HepG2 (cell line): Measurements from ENCODE around the gene ST3GAL2. TPM values are rescaled to one million over a fixed set of nuclear protein-coding genes. Genes with fewer than 3 reads are reported as not detected.

Experiments used
- ATRX ChIP-seq: sonication (generic); formaldehyde crosslinking; IDR thresholded peaks from 2 replicates; pipeline ENCODE4 v1.4.0; 2020; ENCODE audit warnings: missing genetic modification reagents, borderline replicate concordance
- HOXA7 ChIP-seq: sonication (generic); formaldehyde crosslinking; IDR thresholded peaks from 2 replicates; pipeline ENCODE4 v1.8.1; 2022; ENCODE audit warnings: mild to moderate bottlenecking, missing genetic modification reagents, moderate library complexity
- NFE2 ChIP-seq: sonication (generic); formaldehyde crosslinking; IDR thresholded peaks from 2 replicates; pipeline ENCODE4 v1.4.0; 2020; ENCODE audit warnings: missing genetic modification reagents
- NR2F1 ChIP-seq, 2 experiments: fragments of 450-650 bp in 1 of 2; formaldehyde crosslinking in 1 of 2; IDR thresholded peaks; 2 replicates each; pipeline versions ENCODE4 v1.5.0 to v1.6.1; 2016 to 2020; ENCODE audit warnings: mild to moderate bottlenecking in 1 of 2, missing compliant biosample characterization in 1 of 2, missing genetic modification reagents in 1 of 2, moderate library complexity in 1 of 2
- PHF5A ChIP-seq: IDR thresholded peaks from one replicate; pipeline ENCODE4 v1.6.1; 2018; ENCODE audit warnings: low read depth, missing genetic modification reagents; ENCODE audit not compliant: unreplicated experiment
- SKI ChIP-seq: fragments of 450-650 bp; IDR thresholded peaks from one replicate; pipeline ENCODE4 v1.6.1; 2018; ENCODE audit warnings: mild to moderate bottlenecking; ENCODE audit not compliant: partially characterized antibody
- SOX6 ChIP-seq, 2 experiments: fragments of 450-650 bp in 1 of 2; sonication (generic) in 1 of 2; formaldehyde crosslinking in 1 of 2; IDR thresholded peaks; 2 replicates each; pipeline versions ENCODE4 v1.4.0 to v1.6.1; 2017 to 2020; ENCODE audit warnings: antibody characterized with exemption in 1 of 2, mild to moderate bottlenecking in 1 of 2, missing genetic modification reagents in 1 of 2
- SUZ12 ChIP-seq: fragments of 150-350 bp; IDR thresholded peaks from 2 replicates; pipeline ENCODE4 v1.6.1; 2014; ENCODE audit warnings: low read depth, low read length
- ZFP36L1 ChIP-seq: sonication (generic); formaldehyde crosslinking; IDR thresholded peaks from 2 replicates; pipeline ENCODE4 v1.8.0; 2022; ENCODE audit warnings: mild to moderate bottlenecking, missing genetic modification reagents, moderate library complexity
- ZFP82 ChIP-seq: sonication (generic); formaldehyde crosslinking; IDR thresholded peaks from 2 replicates; pipeline ENCODE4 v1.5.1; 2020; ENCODE audit warnings: mild to moderate bottlenecking, missing genetic modification reagents, borderline replicate concordance
- ZFP90 ChIP-seq: sonication (generic); formaldehyde crosslinking; IDR thresholded peaks from 2 replicates; pipeline ENCODE4 v1.8.0; 2022; ENCODE audit warnings: missing genetic modification reagents, mild to moderate bottlenecking, inconsistent platforms, borderline replicate concordance
- ZNF101 ChIP-seq: sonication (generic); formaldehyde crosslinking; IDR thresholded peaks from 2 replicates; pipeline ENCODE4 v1.4.0; 2020; ENCODE audit warnings: mild to moderate bottlenecking, low read depth, missing genetic modification reagents, borderline replicate concordance
- ZNF225 ChIP-seq: sonication (generic); formaldehyde crosslinking; IDR thresholded peaks from 2 replicates; pipeline ENCODE4 v1.4.0; 2020; ENCODE audit warnings: mild to moderate bottlenecking, missing genetic modification reagents
- ZNF234 ChIP-seq: sonication (generic); formaldehyde crosslinking; conservative IDR thresholded peaks from 2 replicates; pipeline ENCODE4 v1.5.1; 2020; ENCODE audit warnings: mild to moderate bottlenecking, missing genetic modification reagents
- ZNF446 ChIP-seq: sonication (generic); formaldehyde crosslinking; IDR thresholded peaks from 2 replicates; pipeline ENCODE4 v1.5.0; 2020; ENCODE audit warnings: mild to moderate bottlenecking, missing genetic modification reagents
- ZNF451 ChIP-seq: sonication (generic); formaldehyde crosslinking; IDR thresholded peaks from 2 replicates; pipeline ENCODE4 v1.5.0; 2020; ENCODE audit warnings: mild to moderate bottlenecking, missing genetic modification reagents
- ZNF558 ChIP-seq: sonication (generic); formaldehyde crosslinking; IDR thresholded peaks from 2 replicates; pipeline ENCODE4 v1.9.0; 2022; ENCODE audit warnings: mild to moderate bottlenecking, missing genetic modification reagents, borderline replicate concordance
- ZNF607 ChIP-seq: sonication (generic); formaldehyde crosslinking; IDR thresholded peaks from 2 replicates; pipeline ENCODE4 v1.5.1; 2020; ENCODE audit warnings: missing genetic modification reagents, mild to moderate bottlenecking, borderline replicate concordance
- ZNF660 ChIP-seq: sonication (generic); formaldehyde crosslinking; IDR thresholded peaks from 2 replicates; pipeline ENCODE4 v1.5.1; 2020; ENCODE audit warnings: mild to moderate bottlenecking, low read depth, missing genetic modification reagents, borderline replicate concordance
- ZNF674 ChIP-seq: sonication (generic); formaldehyde crosslinking; IDR thresholded peaks from 2 replicates; pipeline ENCODE4 v1.5.0; 2020; ENCODE audit warnings: low read depth, mild to moderate bottlenecking, missing genetic modification reagents
- ZNF720 ChIP-seq: sonication (generic); formaldehyde crosslinking; IDR thresholded peaks from 2 replicates; pipeline ENCODE4 v1.4.0; 2020; ENCODE audit warnings: missing genetic modification reagents
- ZNF776 ChIP-seq: sonication (generic); formaldehyde crosslinking; IDR thresholded peaks from 2 replicates; pipeline ENCODE4 v1.4.0; 2020; ENCODE audit warnings: mild to moderate bottlenecking, missing genetic modification reagents
- ZNF781 ChIP-seq: sonication (generic); formaldehyde crosslinking; IDR thresholded peaks from 2 replicates; pipeline ENCODE4 v1.5.1; 2020; ENCODE audit warnings: borderline replicate concordance, mild to moderate bottlenecking, missing genetic modification reagents; ENCODE audit errors: not compliant biosample characterization
- polyA plus RNA-seq, 8 experiments: library from polyadenylated mRNA; depleted of rRNA in 3 of 8; stranded (reverse) in 7 of 8; unstranded in 1 of 8; fragments of >200 nt; fragmentation: Illumina TruSeq in 4 of 8; extraction: Trizol in 4 of 8; gene quantifications; 2 replicates each; pipeline versions ENCODE4 v1.2.1 to v1.2.3, GENCODE V29; 2011 to 2016; ENCODE audit warnings: low read depth in 4 of 8, missing spikeins in 1 of 8, mixed read lengths in 1 of 8; ENCODE audit not compliant: insufficient read depth in 1 of 8
- total RNA-seq, 5 experiments: library from RNA; depleted of rRNA; stranded (reverse); fragments of >200 nt; fragmentation: Illumina TruSeq; extraction: Trizol; gene quantifications; 2 replicates each; pipeline ENCODE4 v1.2.3, GENCODE V29; 2016; ENCODE audit warnings: low read depth in 1 of 5
- TF ChIP-seq, protein P1 (sequence below): sonication (generic); formaldehyde crosslinking; IDR thresholded peaks from 2 replicates; pipeline ENCODE4 v1.5.0; 2020; ENCODE audit warnings: missing genetic modification reagents, mild to moderate bottlenecking, borderline replicate concordance
- TF ChIP-seq, protein P2 (sequence below): sonication (generic); formaldehyde crosslinking; IDR thresholded peaks from 2 replicates; pipeline ENCODE4 v1.9.0; 2021; ENCODE audit warnings: missing genetic modification reagents, borderline replicate concordance
- TF ChIP-seq, protein P3 (sequence below): sonication (generic); formaldehyde crosslinking; IDR thresholded peaks from 2 replicates; pipeline ENCODE4 v1.8.1; 2023; ENCODE audit warnings: missing genetic modification reagents, inconsistent platforms, borderline replicate concordance

The ST3GAL2 gene
- total and polyA plus RNA-seq, 2 of the 13 experiments (the other 11 are each of a cell fraction or from before 2014, with no cell fraction given), result 16.3 to 24.9 TPM

DNA sequence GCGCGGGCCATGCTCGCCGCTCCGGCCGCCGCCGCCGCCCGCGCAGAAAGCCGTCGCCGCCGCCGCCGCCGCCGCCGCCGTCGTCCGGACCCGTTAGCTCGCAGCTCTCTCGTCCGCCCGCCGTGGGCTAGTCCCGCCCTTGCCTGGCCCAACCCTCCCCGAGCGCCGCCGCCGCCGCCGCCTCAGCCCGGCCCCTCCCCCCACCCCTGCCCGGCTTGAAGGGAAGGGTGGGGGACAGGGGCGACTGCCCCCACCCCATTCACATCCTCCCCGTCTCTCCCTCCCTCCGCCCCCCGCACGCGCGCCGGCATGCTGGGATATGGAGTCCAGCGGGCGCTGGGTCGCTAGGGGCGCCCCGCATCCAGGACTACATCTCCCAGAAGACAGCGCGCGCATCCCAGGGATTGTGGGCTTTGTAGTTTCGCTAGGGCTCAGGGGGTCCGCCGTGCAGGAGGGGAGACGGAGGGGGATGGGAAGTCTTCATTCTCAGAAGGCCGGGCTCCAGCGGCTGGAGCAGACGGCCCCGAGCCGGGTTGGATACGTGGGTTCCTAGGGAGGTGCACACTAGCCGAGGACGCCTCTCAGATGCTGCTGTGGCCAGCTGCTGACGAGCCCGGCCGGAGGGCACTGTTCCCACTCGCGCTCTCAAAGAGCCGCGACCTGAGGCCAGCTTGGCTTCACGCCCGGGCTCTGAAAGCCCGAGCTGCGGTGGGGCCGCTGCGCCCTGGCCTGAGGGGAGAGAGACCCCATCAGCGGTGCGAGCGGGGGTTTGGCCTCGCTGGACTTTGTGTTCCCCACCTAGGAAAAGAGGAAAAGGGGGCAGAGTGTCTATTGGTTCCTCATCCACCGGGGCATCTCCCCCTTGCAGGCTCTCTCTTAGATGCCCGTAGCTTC lies at the start of gene ST3GAL2 (continued):
- peak; percentile 9; the same call in 1 of the 2 replicates for TF ChIP-seq ZNF446 (CRISPR knock-in tag)
- TF ChIP-seq ZFP82 (CRISPR knock-in tag), result no peak
- TF ChIP-seq ZFP36L1 (CRISPR knock-in tag), result peak; percentile 80; the same call in 1 of the 2 replicates
- TF ChIP-seq NR2F1 (CRISPR knock-in tag; IDR thresholded peaks at IDR 0.05), result peak; percentile 18 to 52; a peak in 1 of 4 replicates
- TF ChIP-seq, protein P1, sequence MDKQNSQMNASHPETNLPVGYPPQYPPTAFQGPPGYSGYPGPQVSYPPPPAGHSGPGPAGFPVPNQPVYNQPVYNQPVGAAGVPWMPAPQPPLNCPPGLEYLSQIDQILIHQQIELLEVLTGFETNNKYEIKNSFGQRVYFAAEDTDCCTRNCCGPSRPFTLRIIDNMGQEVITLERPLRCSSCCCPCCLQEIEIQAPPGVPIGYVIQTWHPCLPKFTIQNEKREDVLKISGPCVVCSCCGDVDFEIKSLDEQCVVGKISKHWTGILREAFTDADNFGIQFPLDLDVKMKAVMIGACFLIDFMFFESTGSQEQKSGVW (CRISPR knock-in tag), result no peak
- no peak for TF ChIP-seq ZNF451
- TF ChIP-seq, protein P2, sequence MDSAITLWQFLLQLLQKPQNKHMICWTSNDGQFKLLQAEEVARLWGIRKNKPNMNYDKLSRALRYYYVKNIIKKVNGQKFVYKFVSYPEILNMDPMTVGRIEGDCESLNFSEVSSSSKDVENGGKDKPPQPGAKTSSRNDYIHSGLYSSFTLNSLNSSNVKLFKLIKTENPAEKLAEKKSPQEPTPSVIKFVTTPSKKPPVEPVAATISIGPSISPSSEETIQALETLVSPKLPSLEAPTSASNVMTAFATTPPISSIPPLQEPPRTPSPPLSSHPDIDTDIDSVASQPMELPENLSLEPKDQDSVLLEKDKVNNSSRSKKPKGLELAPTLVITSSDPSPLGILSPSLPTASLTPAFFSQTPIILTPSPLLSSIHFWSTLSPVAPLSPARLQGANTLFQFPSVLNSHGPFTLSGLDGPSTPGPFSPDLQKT (CRISPR knock-in tag), result peak; percentile 87; the same call in 1 of the 2 replicates
- peak; percentile 100 for TF ChIP-seq SUZ12
- TF ChIP-seq HOXA7 (CRISPR knock-in tag), result no peak
- no peak for TF ChIP-seq ZNF101 (CRISPR knock-in tag)
- TF ChIP-seq ZNF660 (CRISPR knock-in tag), result no peak
- TF ChIP-seq SKI, result peak; percentile 54
- TF ChIP-seq SOX6 (IDR thresholded peaks at IDR 0.05), result no peak
- TF ChIP-seq SOX6 (CRISPR knock-in tag; IDR thresholded peaks at IDR 0.05), result peak; percentile 71
- peak; percentile 93 for TF ChIP-seq ZFP90 (CRISPR knock-in tag)
- no peak for TF ChIP-seq ZNF234
- no peak for TF ChIP-seq ATRX (CRISPR knock-in tag)
- no peak for TF ChIP-seq PHF5A (CRISPR knock-in tag)
- TF ChIP-seq ZNF776 (CRISPR knock-in tag), result peak; percentile 41; the same call in 1 of the 2 replicates
- TF ChIP-seq ZNF607 (CRISPR knock-in tag), result no peak
- no peak; the same call in 1 of the 2 replicates for TF ChIP-seq ZNF225
- TF ChIP-seq ZNF558 (CRISPR knock-in tag), result no peak
- no peak for TF ChIP-seq ZNF674 (CRISPR knock-in tag)
- TF ChIP-seq ZNF720 (CRISPR knock-in tag), result no peak
- TF ChIP-seq, protein P3, sequence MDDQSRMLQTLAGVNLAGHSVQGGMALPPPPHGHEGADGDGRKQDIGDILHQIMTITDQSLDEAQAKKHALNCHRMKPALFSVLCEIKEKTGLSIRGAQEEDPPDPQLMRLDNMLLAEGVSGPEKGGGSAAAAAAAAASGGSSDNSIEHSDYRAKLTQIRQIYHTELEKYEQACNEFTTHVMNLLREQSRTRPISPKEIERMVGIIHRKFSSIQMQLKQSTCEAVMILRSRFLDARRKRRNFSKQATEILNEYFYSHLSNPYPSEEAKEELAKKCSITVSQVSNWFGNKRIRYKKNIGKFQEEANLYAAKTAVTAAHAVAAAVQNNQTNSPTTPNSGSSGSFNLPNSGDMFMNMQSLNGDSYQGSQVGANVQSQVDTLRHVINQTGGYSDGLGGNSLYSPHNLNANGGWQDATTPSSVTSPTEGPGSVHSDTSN (CRISPR knock-in tag), result no peak
- TF ChIP-seq ZNF781 (CRISPR knock-in tag), result no peak
- no peak; the same call in 1 of the 2 replicates for TF ChIP-seq NFE2 (CRISPR knock-in tag)
